ENCODE data around the gene PARP4. TPM values are rescaled to one million over a fixed set of nuclear protein-coding genes. Genes with fewer than 3 reads are reported as not detected.
"Not testable (repeated sequence)": the region's sequence is repeated elsewhere in the genome, so short reads cannot be mapped to it uniquely, and the experiment has no call there.

Gene PARP4
- total and polyA plus RNA-seq, 10 donors = 10.8 to 107 (median 67.4) TPM

DNA sequence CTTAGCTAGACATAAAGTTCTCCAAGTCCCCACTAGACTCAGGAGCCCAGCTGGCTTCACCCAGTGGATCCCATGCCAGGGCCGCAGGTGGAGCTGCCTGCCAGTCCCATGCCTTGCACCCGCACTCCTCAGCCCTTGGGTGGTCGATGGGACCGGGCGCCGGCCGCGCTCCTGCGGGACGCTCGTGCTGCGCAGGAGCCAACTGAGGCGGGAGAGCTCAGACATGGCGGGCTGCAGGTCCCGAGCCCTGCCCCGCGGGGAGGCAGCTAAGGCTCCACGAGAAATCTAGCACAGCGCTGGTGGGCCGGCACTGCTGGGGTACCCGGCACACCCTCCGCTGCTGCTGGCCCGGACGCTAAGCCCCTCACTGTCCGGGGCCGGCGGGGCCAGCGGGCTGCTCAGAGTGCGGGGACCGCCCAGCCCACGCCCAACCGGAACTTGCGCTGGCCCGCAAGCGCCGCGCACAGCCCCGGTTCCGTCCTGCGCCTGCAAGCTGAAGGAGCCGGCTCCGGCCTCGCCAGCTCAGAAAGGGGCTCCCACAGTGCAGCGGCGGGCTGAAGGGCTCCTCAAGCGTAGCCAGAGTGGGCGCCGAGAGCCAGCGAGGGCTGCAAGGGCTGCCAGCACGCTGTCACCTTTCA, 5.8 kb downstream of the PARP4 start:
- intact Hi-C loops (cut with DNase I; ENCODE audit: low total_unique reads) = no loop called here
- DNase-seq = peak; percentile 76
- 95 to 98% (median 97%) methylated on average over 6 to 50 of the region's 50 CpGs for WGBS, 5 donors
- peaks cover 13 to 90% (median 43%) of the 10 kb centered on the region in 6 donors for H3K4me1 ChIP-seq
- no peaks in the 10 kb centered on the region for H3K9me3 ChIP-seq
- H3K4me3 ChIP-seq = no peak overlapping the region
- H3K27me3 ChIP-seq (replicated peaks in 1 of 7) = no peaks in the 10 kb centered on the region
- peak overlapping the region in 3 of 8 donors; percentile 76 to 82 (median 78) for H3K27ac ChIP-seq
- TF ChIP-seq POLR2A (IDR thresholded peaks at IDR 0.05) (no peak), POLR2AphosphoS5 (IDR thresholded peaks at IDR 0.05) (peak in 1 of 3 donors; percentile 13)
- peaks cover 0 to 68% (median 9%) of the 10 kb centered on the region in 6 donors for H3K36me3 ChIP-seq

DNA sequence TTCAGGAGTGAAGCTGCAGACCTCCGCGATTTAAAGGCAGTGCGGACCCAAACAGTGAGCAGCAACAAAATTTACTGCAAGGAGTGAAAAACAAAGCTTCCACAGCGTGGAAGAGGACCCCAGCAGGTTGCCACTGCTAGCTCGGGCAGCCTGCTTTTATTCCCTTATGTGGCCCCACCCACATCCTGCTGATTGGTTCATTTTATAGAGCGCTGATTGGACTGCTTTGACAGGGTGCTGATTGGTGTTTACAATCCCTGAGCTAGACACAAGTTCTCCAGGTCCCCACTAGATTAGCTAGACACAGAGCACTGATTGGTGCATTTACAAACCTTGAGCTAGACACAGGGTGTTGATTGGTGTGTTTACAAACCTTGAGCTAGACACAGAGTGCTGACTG, 6.3 kb downstream of the PARP4 start:
- H3K27me3 ChIP-seq (replicated peaks in 1 of 7); DNase-seq; H3K4me3 ChIP-seq; H3K9me3 ChIP-seq; intact Hi-C loops (cut with DNase I; ENCODE audit: low total_unique reads): not testable (repeated sequence)
- 94 to 99% (median 97%) methylated on average over 6 of the region's 6 CpGs for WGBS, 5 donors
- peaks cover 12 to 87% (median 39%) of the 10 kb centered on the region in 6 donors for H3K4me1 ChIP-seq
- H3K27ac ChIP-seq = peak overlapping the region in 3 of 8 donors; percentile 76 to 82 (median 78)
- peaks cover 0 to 73% (median 12%) of the 10 kb centered on the region in 6 donors for H3K36me3 ChIP-seq

DNA sequence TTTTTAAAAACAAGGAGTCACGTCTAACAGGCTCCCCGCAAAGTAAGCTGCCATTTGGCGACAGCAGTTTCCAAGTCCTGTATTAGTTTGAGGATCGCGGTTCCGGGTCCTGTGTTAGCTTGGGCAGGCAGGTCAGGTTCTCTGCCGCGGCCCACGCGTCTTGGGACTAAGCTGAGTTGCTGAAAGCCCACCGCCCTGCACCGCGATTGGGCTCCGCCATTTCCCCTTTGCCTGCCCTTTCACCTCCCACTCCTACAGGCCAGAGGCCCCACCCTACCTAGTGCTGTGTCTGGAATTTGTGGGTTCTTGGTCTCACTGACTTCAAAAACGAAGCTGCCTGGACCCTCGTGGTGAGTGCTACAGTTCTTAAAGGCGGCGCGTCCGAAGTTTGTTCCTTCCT, 6.8 kb downstream of the PARP4 start:
- 95 to 97% (median 96%) methylated on average over 20 of the region's 20 CpGs for WGBS, 5 donors
- DNase-seq = peak; percentile 79
- Histone ChIP-seq H3K4me1 (peaks cover 7 to 87% (median 34%) of the 10 kb centered on the region in 6 donors), H3K27ac (peak overlapping the region in 6 of 8 donors; percentile 9 to 82 (median 56)), H3K27me3 (replicated peaks in 1 of 7) (no peaks in the 10 kb centered on the region), H3K9me3 (no peaks in the 10 kb centered on the region), H3K36me3 (peaks cover 0 to 78% (median 14%) of the 10 kb centered on the region in 6 donors), H3K4me3 (peak overlapping the region in 1 of 8 donors; percentile 24)
- intact Hi-C loops (cut with DNase I; ENCODE audit: low total_unique reads) = no loop called here
- peak in 1 of 3 donors; percentile 29 for TF ChIP-seq POLR2AphosphoS5 (IDR thresholded peaks at IDR 0.05)
- TF ChIP-seq, protein P1, sequence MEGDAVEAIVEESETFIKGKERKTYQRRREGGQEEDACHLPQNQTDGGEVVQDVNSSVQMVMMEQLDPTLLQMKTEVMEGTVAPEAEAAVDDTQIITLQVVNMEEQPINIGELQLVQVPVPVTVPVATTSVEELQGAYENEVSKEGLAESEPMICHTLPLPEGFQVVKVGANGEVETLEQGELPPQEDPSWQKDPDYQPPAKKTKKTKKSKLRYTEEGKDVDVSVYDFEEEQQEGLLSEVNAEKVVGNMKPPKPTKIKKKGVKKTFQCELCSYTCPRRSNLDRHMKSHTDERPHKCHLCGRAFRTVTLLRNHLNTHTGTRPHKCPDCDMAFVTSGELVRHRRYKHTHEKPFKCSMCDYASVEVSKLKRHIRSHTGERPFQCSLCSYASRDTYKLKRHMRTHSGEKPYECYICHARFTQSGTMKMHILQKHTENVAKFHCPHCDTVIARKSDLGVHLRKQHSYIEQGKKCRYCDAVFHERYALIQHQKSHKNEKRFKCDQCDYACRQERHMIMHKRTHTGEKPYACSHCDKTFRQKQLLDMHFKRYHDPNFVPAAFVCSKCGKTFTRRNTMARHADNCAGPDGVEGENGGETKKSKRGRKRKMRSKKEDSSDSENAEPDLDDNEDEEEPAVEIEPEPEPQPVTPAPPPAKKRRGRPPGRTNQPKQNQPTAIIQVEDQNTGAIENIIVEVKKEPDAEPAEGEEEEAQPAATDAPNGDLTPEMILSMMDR (IDR thresholded peaks at IDR 0.05 in 8 of 11, conservative IDR thresholded peaks at IDR 0.05 in 3 of 11) = no peak

DNA sequence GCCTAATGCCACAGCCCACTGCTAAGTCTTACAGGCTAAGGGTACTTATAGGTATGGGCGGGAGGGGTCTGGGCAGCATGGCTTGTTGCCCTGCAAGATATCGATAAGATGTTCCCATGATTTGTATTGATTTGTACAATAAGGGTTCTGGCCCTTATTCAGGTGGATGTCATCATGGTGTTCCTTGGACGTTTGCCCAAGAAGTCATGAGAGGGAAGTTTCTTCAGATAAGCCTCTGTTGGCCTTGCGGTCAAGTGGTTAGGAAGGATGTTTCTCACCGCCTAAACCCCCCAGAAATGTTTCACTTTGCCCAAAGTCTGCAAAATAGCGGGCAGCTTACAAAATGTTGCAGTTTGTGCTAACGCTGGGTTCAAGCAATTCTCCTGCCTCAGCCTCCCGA, 7.3 kb downstream of the PARP4 start:
- H3K4me3 ChIP-seq = peak overlapping the region in 1 of 8 donors; percentile 24
- H3K4me1 ChIP-seq = peaks cover 3 to 85% (median 30%) of the 10 kb centered on the region in 6 donors
- no peaks in the 10 kb centered on the region for H3K9me3 ChIP-seq
- intact Hi-C loops (cut with DNase I; ENCODE audit: low total_unique reads) = no loop called here
- TF ChIP-seq, protein P1 (IDR thresholded peaks at IDR 0.05 in 8 of 11, conservative IDR thresholded peaks at IDR 0.05 in 3 of 11) = no peak
- TF ChIP-seq POLR2AphosphoS5 (IDR thresholded peaks at IDR 0.05) (no peak), POLR2A (IDR thresholded peaks at IDR 0.05) (no peak)
- DNase-seq = no peak
- peak overlapping the region in 6 of 8 donors; percentile 9 to 82 (median 56) for H3K27ac ChIP-seq
- peaks cover 0 to 83% (median 16%) of the 10 kb centered on the region in 6 donors for H3K36me3 ChIP-seq
- no peaks in the 10 kb centered on the region for H3K27me3 ChIP-seq (replicated peaks in 1 of 7)
- WGBS, 5 donors = 37 to 75% (median 56%) methylated on average over 8 of the region's 8 CpGs

DNA sequence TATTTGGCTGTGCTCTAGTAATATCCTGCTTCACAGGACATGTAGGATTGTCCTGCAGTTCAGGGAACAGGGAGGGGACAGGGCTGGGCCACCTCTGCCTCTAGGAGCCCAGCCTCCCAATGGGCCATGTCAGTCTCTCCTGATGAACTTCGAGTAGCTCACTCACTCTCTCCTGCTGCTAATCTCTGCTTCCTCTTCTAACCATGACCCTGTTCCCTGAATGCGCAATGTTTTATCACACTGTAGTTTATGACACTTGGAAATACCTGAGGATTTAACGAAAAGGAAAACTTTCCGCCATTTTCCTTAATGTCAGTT, 9.2 kb downstream of the PARP4 start:
- peak overlapping the region in 2 of 8 donors; percentile 11 to 26 for H3K27ac ChIP-seq
- H3K27me3 ChIP-seq (replicated peaks in 1 of 7) = no peaks in the 10 kb centered on the region
- intact Hi-C loops (cut with DNase I; ENCODE audit: low total_unique reads) = no loop called here
- no peak overlapping the region for H3K4me3 ChIP-seq
- no peak for DNase-seq
- H3K36me3 ChIP-seq = peaks cover 0 to 94% (median 28%) of the 10 kb centered on the region in 6 donors
- peaks cover 0 to 66% (median 16%) of the 10 kb centered on the region in 6 donors for H3K4me1 ChIP-seq
- no peak for TF ChIP-seq POLR2A (IDR thresholded peaks at IDR 0.05)
- TF ChIP-seq POLR2AphosphoS5 (IDR thresholded peaks at IDR 0.05) = no peak
- TF ChIP-seq, protein P1 (IDR thresholded peaks at IDR 0.05 in 8 of 11, conservative IDR thresholded peaks at IDR 0.05 in 3 of 11) = no peak
- no peaks in the 10 kb centered on the region for H3K9me3 ChIP-seq
- WGBS, 5 donors = 71 to 81% (median 76%) methylated on average over 4 of the region's 4 CpGs
